K562 (cell line): ENCODE data around the gene RSBN1L. TPM values are rescaled to one million over a fixed set of nuclear protein-coding genes. Genes with fewer than 3 reads are reported as not detected.

Experiments
- ASH1L ChIP-seq: fragments of 450-650 bp; IDR thresholded peaks from 2 replicates; pipeline ENCODE4 v1.6.1; 2018; ENCODE audit warnings: borderline replicate concordance, mild to moderate bottlenecking, low read depth; ENCODE audit not compliant: partially characterized antibody
- HMBOX1 ChIP-seq: sonication (generic); IDR thresholded peaks from 2 replicates; pipeline ENCODE4 v1.6.1; 2016
- NCOA2 ChIP-seq, 2 experiments: fragments of 450-650 bp; IDR thresholded peaks; 2 replicates each; pipeline ENCODE4 v1.6.1; 2018; ENCODE audit warnings: mild to moderate bottlenecking in 2 of 2, moderate library complexity in 1 of 2; ENCODE audit not compliant: partially characterized antibody in 2 of 2
- NEUROD1 ChIP-seq: fragments of 150-350 bp; IDR thresholded peaks from 2 replicates; pipeline ENCODE4 v1.6.1; 2014; ENCODE audit warnings: borderline replicate concordance, low read length, low read depth; ENCODE audit not compliant: partially characterized antibody
- SNAPC5 ChIP-seq: fragments of 250-450 bp; sonication (Bioruptor Pico); IDR thresholded peaks from 2 replicates; pipeline ENCODE4 v1.8.0; 2021; ENCODE audit warnings: moderate library complexity, mild to moderate bottlenecking, inconsistent platforms
- TAF9B ChIP-seq: fragments of 450-650 bp; IDR thresholded peaks from 2 replicates; pipeline ENCODE4 v1.6.1; 2018; ENCODE audit warnings: mild to moderate bottlenecking; ENCODE audit not compliant: partially characterized antibody
- THAP7 ChIP-seq: fragments of 250-450 bp; sonication (Bioruptor Pico); IDR thresholded peaks from 2 replicates; pipeline ENCODE4 v1.5.0; 2021
- XRCC5 ChIP-seq: fragments of 200-400 bp; formaldehyde crosslinking; IDR thresholded peaks from 2 replicates; pipeline ENCODE4 v1.6.1; 2017; ENCODE audit warnings: low read depth, mild to moderate bottlenecking, low read length
- ZNF133 ChIP-seq: fragments of 250-450 bp; sonication (Bioruptor Pico); IDR thresholded peaks from 2 replicates; pipeline ENCODE4 v1.4.0; 2020; ENCODE audit warnings: mild to moderate bottlenecking
- ZNF431 ChIP-seq: sonication (generic); formaldehyde crosslinking; IDR thresholded peaks from 2 replicates; pipeline ENCODE4 v1.8.0; 2022; ENCODE audit warnings: mild to moderate bottlenecking, missing genetic modification reagents
- polyA plus RNA-seq, 8 experiments: library from polyadenylated mRNA; depleted of rRNA in 4 of 8; stranded (reverse) in 5 of 8; unstranded in 3 of 8; fragments of >200 nt; fragmentation: Nextera tagmentation in 2 of 8; fragmentation: Illumina TruSeq in 1 of 8; extraction: Ambion mirVana in 2 of 8; extraction: Trizol in 1 of 8; gene quantifications; 2 replicates each; pipeline versions ENCODE4 v1.2.1 to v1.2.3, GENCODE V29; 2011 to 2014; ENCODE audit warnings: inconsistent platforms in 1 of 8, missing spikeins in 1 of 8
- total RNA-seq, 7 experiments: library from RNA; depleted of rRNA in 6 of 7; stranded (reverse); fragments of >200 nt in 6 of 7; fragmentation: Illumina TruSeq in 2 of 7; extraction: Trizol in 2 of 7; gene quantifications; 2 replicates each; pipeline versions ENCODE4 v1.2.1 to v1.2.3, GENCODE V29; 2011 to 2021; ENCODE audit warnings: low replicate concordance in 1 of 7
- TF ChIP-seq, protein P1 (sequence below): fragments of 450-650 bp; formaldehyde crosslinking; IDR thresholded peaks from 2 replicates; pipeline ENCODE4 v1.4.0; 2020; ENCODE audit warnings: mild to moderate bottlenecking, mixed read lengths
- TF ChIP-seq, protein P2 (sequence below): fragments of 450-650 bp; IDR thresholded peaks from 2 replicates; pipeline ENCODE4 v1.7.0; 2016; ENCODE audit warnings: borderline replicate concordance
- TF ChIP-seq, protein P3 (sequence below): fragments of 450-650 bp; IDR thresholded peaks from 2 replicates; pipeline ENCODE4 v1.6.1; 2017; ENCODE audit warnings: antibody characterized with exemption, mild to moderate bottlenecking
- TF ChIP-seq, protein P4 (sequence below), 2 experiments: fragments of 450-650 bp in 1 of 2; sonication (generic) in 1 of 2; formaldehyde crosslinking; conservative IDR thresholded peaks; 2 replicates each; pipeline versions ENCODE4 v1.4.0 to v1.8.1; 2020 to 2022; ENCODE audit warnings: mild to moderate bottlenecking in 1 of 2, missing genetic modification reagents in 1 of 2

RSBN1L gene
- total and polyA plus RNA-seq, 9 of the 15 experiments (the other 6 are each of a cell fraction or from before 2014, with no cell fraction given), result 6.2 to 35.2 (median 20.1) TPM

DNA sequence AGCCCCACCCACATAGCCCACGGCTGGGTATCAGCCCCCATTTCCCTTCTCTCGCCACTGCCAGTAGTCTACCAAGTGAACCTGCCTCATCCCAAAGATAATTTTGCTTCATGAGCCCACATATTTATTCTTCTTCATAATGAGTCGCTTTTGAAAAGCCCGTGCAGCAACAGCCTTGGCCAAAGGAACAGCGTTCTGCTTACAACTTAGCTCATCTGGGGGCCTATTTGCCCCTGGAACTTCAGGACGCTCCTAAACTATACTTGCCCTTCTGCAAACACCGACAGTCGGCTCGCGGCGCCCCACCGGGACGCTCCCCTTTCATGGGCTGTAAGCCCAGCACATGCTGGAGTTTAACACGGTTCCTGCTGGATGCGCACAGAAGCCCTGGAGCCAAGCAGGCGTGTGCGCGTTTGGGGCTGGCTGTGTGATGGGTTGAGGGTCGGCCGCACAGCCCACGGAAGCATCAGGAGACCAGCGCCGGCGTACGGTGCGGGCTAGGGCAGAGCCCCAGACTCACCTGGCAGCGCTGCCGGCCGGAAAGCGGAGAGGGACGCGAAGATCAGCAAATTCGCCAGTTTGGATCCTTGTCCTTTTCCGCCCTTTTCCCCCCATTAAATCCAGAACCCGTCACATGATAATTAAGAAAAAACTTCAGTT is 101.6 kb downstream of the RSBN1L start (continued):
- TF ChIP-seq, protein P1, sequence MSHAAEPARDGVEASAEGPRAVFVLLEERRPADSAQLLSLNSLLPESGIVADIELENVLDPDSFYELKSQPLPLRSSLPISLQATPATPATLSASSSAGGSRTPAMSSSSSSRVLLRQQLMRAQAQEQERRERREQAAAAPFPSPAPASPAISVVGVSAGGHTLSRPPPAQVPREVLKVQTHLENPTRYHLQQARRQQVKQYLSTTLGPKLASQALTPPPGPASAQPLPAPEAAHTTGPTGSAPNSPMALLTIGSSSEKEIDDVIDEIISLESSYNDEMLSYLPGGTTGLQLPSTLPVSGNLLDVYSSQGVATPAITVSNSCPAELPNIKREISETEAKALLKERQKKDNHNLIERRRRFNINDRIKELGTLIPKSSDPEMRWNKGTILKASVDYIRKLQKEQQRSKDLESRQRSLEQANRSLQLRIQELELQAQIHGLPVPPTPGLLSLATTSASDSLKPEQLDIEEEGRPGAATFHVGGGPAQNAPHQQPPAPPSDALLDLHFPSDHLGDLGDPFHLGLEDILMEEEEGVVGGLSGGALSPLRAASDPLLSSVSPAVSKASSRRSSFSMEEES, result peak; percentile 43
- TF ChIP-seq TAF9B, result peak; percentile 40
- peak; percentile 56; the same call in 1 of the 2 replicates for TF ChIP-seq THAP7 (CRISPR knock-in tag)
- TF ChIP-seq ASH1L, result no peak
- TF ChIP-seq, protein P2, sequence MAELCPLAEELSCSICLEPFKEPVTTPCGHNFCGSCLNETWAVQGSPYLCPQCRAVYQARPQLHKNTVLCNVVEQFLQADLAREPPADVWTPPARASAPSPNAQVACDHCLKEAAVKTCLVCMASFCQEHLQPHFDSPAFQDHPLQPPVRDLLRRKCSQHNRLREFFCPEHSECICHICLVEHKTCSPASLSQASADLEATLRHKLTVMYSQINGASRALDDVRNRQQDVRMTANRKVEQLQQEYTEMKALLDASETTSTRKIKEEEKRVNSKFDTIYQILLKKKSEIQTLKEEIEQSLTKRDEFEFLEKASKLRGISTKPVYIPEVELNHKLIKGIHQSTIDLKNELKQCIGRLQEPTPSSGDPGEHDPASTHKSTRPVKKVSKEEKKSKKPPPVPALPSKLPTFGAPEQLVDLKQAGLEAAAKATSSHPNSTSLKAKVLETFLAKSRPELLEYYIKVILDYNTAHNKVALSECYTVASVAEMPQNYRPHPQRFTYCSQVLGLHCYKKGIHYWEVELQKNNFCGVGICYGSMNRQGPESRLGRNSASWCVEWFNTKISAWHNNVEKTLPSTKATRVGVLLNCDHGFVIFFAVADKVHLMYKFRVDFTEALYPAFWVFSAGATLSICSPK, result no peak
- TF ChIP-seq SNAPC5 (CRISPR knock-in tag), result no peak
- TF ChIP-seq, protein P3, sequence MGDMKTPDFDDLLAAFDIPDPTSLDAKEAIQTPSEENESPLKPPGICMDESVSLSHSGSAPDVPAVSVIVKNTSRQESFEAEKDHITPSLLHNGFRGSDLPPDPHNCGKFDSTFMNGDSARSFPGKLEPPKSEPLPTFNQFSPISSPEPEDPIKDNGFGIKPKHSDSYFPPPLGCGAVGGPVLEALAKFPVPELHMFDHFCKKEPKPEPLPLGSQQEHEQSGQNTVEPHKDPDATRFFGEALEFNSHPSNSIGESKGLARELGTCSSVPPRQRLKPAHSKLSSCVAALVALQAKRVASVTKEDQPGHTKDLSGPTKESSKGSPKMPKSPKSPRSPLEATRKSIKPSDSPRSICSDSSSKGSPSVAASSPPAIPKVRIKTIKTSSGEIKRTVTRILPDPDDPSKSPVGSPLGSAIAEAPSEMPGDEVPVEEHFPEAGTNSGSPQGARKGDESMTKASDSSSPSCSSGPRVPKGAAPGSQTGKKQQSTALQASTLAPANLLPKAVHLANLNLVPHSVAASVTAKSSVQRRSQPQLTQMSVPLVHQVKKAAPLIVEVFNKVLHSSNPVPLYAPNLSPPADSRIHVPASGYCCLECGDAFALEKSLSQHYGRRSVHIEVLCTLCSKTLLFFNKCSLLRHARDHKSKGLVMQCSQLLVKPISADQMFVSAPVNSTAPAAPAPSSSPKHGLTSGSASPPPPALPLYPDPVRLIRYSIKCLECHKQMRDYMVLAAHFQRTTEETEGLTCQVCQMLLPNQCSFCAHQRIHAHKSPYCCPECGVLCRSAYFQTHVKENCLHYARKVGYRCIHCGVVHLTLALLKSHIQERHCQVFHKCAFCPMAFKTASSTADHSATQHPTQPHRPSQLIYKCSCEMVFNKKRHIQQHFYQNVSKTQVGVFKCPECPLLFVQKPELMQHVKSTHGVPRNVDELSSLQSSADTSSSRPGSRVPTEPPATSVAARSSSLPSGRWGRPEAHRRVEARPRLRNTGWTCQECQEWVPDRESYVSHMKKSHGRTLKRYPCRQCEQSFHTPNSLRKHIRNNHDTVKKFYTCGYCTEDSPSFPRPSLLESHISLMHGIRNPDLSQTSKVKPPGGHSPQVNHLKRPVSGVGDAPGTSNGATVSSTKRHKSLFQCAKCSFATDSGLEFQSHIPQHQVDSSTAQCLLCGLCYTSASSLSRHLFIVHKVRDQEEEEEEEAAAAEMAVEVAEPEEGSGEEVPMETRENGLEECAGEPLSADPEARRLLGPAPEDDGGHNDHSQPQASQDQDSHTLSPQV, result no peak
- no peak for TF ChIP-seq NEUROD1
- 0 out of 2 replicates have a peak, but pooled peaks have one; percentile 29 for TF ChIP-seq ZNF431 (CRISPR knock-in tag)
- TF ChIP-seq, protein P4, sequence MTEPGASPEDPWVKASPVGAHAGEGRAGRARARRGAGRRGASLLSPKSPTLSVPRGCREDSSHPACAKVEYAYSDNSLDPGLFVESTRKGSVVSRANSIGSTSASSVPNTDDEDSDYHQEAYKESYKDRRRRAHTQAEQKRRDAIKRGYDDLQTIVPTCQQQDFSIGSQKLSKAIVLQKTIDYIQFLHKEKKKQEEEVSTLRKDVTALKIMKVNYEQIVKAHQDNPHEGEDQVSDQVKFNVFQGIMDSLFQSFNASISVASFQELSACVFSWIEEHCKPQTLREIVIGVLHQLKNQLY (CRISPR knock-in tag; conservative IDR thresholded peaks at IDR 0.05), result 0 out of 4 replicates have a peak, but pooled peaks have one; percentile 39 to 46
- TF ChIP-seq XRCC5, result no peak
- no peak for TF ChIP-seq NCOA2 (IDR thresholded peaks at IDR 0.05; ENCODE audit: partially characterized antibody in 2 of 2)
- no peak for TF ChIP-seq ZNF133 (CRISPR knock-in tag)
- TF ChIP-seq HMBOX1, result no peak
